ENCODE results near the gene PDE4D.

DNA sequence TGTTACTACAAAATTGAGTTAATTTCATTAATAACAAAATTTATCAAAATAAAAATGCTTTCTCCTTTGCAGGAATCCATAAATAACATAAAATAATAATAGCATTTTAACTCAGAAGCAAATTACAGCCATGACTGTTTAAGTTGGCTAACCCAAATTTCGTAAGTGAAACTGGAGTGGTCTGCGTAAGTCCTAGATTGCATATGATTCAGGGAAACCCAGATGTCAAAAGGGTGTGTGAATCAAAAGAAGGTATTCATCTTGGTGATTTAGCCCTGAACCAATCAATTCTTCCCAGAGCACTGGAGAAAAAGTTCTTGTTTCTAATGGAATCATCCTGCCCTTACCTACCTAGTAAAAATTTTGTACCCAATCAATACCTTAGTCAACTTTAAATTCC is 763.1 kb downstream of the PDE4D start:
- TF ChIP-seq, protein P1, sequence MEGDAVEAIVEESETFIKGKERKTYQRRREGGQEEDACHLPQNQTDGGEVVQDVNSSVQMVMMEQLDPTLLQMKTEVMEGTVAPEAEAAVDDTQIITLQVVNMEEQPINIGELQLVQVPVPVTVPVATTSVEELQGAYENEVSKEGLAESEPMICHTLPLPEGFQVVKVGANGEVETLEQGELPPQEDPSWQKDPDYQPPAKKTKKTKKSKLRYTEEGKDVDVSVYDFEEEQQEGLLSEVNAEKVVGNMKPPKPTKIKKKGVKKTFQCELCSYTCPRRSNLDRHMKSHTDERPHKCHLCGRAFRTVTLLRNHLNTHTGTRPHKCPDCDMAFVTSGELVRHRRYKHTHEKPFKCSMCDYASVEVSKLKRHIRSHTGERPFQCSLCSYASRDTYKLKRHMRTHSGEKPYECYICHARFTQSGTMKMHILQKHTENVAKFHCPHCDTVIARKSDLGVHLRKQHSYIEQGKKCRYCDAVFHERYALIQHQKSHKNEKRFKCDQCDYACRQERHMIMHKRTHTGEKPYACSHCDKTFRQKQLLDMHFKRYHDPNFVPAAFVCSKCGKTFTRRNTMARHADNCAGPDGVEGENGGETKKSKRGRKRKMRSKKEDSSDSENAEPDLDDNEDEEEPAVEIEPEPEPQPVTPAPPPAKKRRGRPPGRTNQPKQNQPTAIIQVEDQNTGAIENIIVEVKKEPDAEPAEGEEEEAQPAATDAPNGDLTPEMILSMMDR (IDR thresholded peaks at IDR 0.05) = no peak
- TF ChIP-seq POLR2A (IDR thresholded peaks at IDR 0.05) = no peak
